IMR-90 (cell line): ENCODE data around the gene PMAIP1. TPM values are rescaled to one million over a fixed set of nuclear protein-coding genes. Genes with fewer than 3 reads are reported as not detected.

Experiments
- ATAC-seq: fragments of 200-7000 bp; cut with Tn5 transposase; 2 replicates; pipeline ENCODE4 v1.9.1; 2020; ENCODE audit warnings: low read depth, mild to moderate bottlenecking, moderate library complexity
- BruUV-seq: library from RNA; stranded (reverse); fragments of 400-500 nt; replicated peaks from 2 replicates; lab custom pipeline; 2021; lab: Mats Ljungman, UMichigan
- CTCF ChIA-PET: fragments of 300-600 bp; formaldehyde crosslinking; extraction: SDS; loops from one replicate; lab custom pipeline; 2021; ENCODE audit warnings: antibody characterized with exemption; lab: Yijun Ruan, JAX
- POLR2A ChIA-PET: fragments of 300-600 bp; sonication (Branson Sonifier 250); formaldehyde crosslinking; loops from one replicate; lab custom pipeline; 2022; ENCODE audit warnings: antibody characterized with exemption; ENCODE audit not compliant: unreplicated experiment; lab: Charles Lee
- DNase-seq: peaks from one replicate; pipeline ENCODE4 v3.0.0; 2013
- H2AFZ ChIP-seq: replicated peaks from 2 replicates; pipeline ENCODE3; 2013; ENCODE audit warnings: low read length, mild to moderate bottlenecking; ENCODE audit not compliant: poor library complexity
- H2AK5ac ChIP-seq: 2 replicates; pipeline ENCODE4 v1.6.1; 2013; ENCODE audit warnings: low read depth, low read length, inconsistent platforms
- H2AK9ac ChIP-seq: replicated peaks from 2 replicates; pipeline ENCODE3; 2013; ENCODE audit warnings: mild to moderate bottlenecking, low read depth, low read length, moderate library complexity; ENCODE audit not compliant: poor library complexity
- H2BK120ac ChIP-seq: 2 replicates; pipeline ENCODE4 v1.6.1; 2013; ENCODE audit warnings: low read depth, low read length, inconsistent platforms
- H2BK15ac ChIP-seq: 3 replicates; pipeline ENCODE4 v1.6.1; 2013; ENCODE audit warnings: low read depth, low read length, inconsistent platforms
- H2BK20ac ChIP-seq: 2 replicates; pipeline ENCODE4 v1.6.1; 2013; ENCODE audit warnings: low read depth, mild to moderate bottlenecking, inconsistent platforms, low read length, moderate library complexity
- H2BK5ac ChIP-seq: 2 replicates; pipeline ENCODE4 v1.6.1; 2013; ENCODE audit warnings: mild to moderate bottlenecking, low read depth, low read length, inconsistent platforms; ENCODE audit not compliant: poor library complexity, severe bottlenecking
- H3K14ac ChIP-seq: replicated peaks from 2 replicates; pipeline ENCODE4 v1.6.1; 2013; ENCODE audit warnings: low read depth, low read length, inconsistent platforms
- H3K18ac ChIP-seq: 2 replicates; pipeline ENCODE4 v1.6.1; 2013; ENCODE audit warnings: low read depth, low read length, control low read depth
- H3K23ac ChIP-seq: 2 replicates; pipeline ENCODE4 v1.6.1; 2013; ENCODE audit warnings: low read depth, low read length, inconsistent platforms
- H3K27ac ChIP-seq: 2 replicates; pipeline ENCODE4 v1.5.1; 2013; ENCODE audit warnings: mild to moderate bottlenecking, control low read depth, low read length; ENCODE audit not compliant: insufficient read depth
- H3K27me3 ChIP-seq: 2 replicates; pipeline ENCODE4 v1.6.1; 2013; ENCODE audit warnings: low read length; ENCODE audit not compliant: control insufficient read depth, insufficient read depth
- H3K36me3 ChIP-seq: 2 replicates; pipeline ENCODE4 v1.6.1; 2013; ENCODE audit warnings: low read length, mixed read lengths; ENCODE audit not compliant: control insufficient read depth, insufficient read depth
- H3K4ac ChIP-seq: 2 replicates; pipeline ENCODE4 v1.6.1; 2013; ENCODE audit warnings: low read depth, low read length, inconsistent platforms
- H3K4me1 ChIP-seq: 2 replicates; pipeline ENCODE4 v1.6.1; 2013; ENCODE audit warnings: low read length, mixed read lengths; ENCODE audit not compliant: control insufficient read depth, insufficient read depth
- H3K4me2 ChIP-seq: 2 replicates; pipeline ENCODE4 v1.6.1; 2013; ENCODE audit warnings: low read depth, mild to moderate bottlenecking, control low read depth, low read length, moderate library complexity
- H3K4me3 ChIP-seq: 2 replicates; pipeline ENCODE4 v1.5.1; 2013; ENCODE audit warnings: low read depth, mild to moderate bottlenecking, control low read depth, low read length, moderate library complexity; ENCODE audit not compliant: insufficient read depth
- H3K56ac ChIP-seq: 2 replicates; pipeline ENCODE4 v1.6.1; 2013; ENCODE audit warnings: low read length, inconsistent platforms; ENCODE audit not compliant: insufficient read depth; ENCODE audit errors: extremely low read depth
- H3K79me1 ChIP-seq, 2 experiments: 2 replicates each; pipeline ENCODE4 v1.6.1; 2013; ENCODE audit warnings: low read length in 2 of 2, inconsistent platforms in 1 of 2, low read depth in 1 of 2
- H3K9ac ChIP-seq: 2 replicates; pipeline ENCODE4 v1.6.1; 2013; ENCODE audit warnings: low read depth, low read length, control low read depth
- H3K9me1 ChIP-seq: 2 replicates; pipeline ENCODE4 v1.6.1; 2013; ENCODE audit warnings: low read length, inconsistent platforms; ENCODE audit not compliant: insufficient read depth
- H3K9me3 ChIP-seq: 2 replicates; pipeline ENCODE4 v1.6.1; 2013; ENCODE audit warnings: low read length; ENCODE audit not compliant: control insufficient read depth, insufficient read depth
- H4K20me1 ChIP-seq: 2 replicates; pipeline ENCODE4 v1.6.1; 2013; ENCODE audit warnings: low read length, inconsistent platforms; ENCODE audit not compliant: insufficient read depth
- H4K5ac ChIP-seq: 2 replicates; pipeline ENCODE4 v1.6.1; 2013; ENCODE audit warnings: mild to moderate bottlenecking, low read depth, low read length, control low read depth
- H4K8ac ChIP-seq, 2 experiments: 2 replicates each; pipeline ENCODE4 v1.6.1; 2013; ENCODE audit warnings: low read depth in 2 of 2, low read length in 2 of 2, control low read depth in 1 of 2, inconsistent platforms in 1 of 2
- H4K91ac ChIP-seq: 2 replicates; pipeline ENCODE4 v1.6.1; 2013; ENCODE audit warnings: low read depth, low read length, inconsistent platforms; ENCODE audit not compliant: insufficient read depth
- CHD1 ChIP-seq: IDR thresholded peaks from 2 replicates; pipeline ENCODE4 v1.6.1; 2012; ENCODE audit warnings: low read depth, low read length, improper control_type of control experiment
- MXI1 ChIP-seq: IDR thresholded peaks from 2 replicates; pipeline ENCODE4 v1.6.1; 2012; ENCODE audit warnings: low read depth, mild to moderate bottlenecking, low read length, moderate library complexity, borderline replicate concordance
- RAD21 ChIP-seq: IDR thresholded peaks from 2 replicates; pipeline ENCODE4 v1.6.1; 2012; ENCODE audit warnings: low read length, improper control_type of control experiment
- WGBS, 2 experiments: methylation state at CpG; one replicate each; pipeline versions ENCODE4 v1.1.5 to v1.1.7; 2013; ENCODE audit warnings: missing lambda C conversion rate in 2 of 2; ENCODE audit not compliant: insufficient read length in 1 of 2; ENCODE audit errors: extremely low coverage in 2 of 2; 5-methylcytosine and 5-hydroxymethylcytosine counted together
- dilution Hi-C: fragments of 300-500 bp; cut with HindIII; formaldehyde crosslinking; loops from one replicate; pipeline ENCODE4 v1.14.3; 2018; ENCODE audit warnings: low sequenced_read_pairs; ENCODE audit not compliant: unreplicated experiment
- in situ Hi-C: fragments of 300-500 bp; cut with MboI; formaldehyde crosslinking; loops from 3 replicates; pipeline ENCODE4 v1.14.3; 2019; ENCODE audit warnings: low sequenced_read_pairs, inconsistent platforms, mixed read lengths
- intact Hi-C: fragments of 100-400 bp; cut with micrococcal nuclease; formaldehyde crosslinking; loops from 2 replicates; pipeline ENCODE4 v1.10.0; 2022
- polyA plus RNA-seq, 3 experiments: library from polyadenylated mRNA; depleted of rRNA; stranded (reverse); fragments of >200 nt; gene quantifications; 2 replicates each; pipeline ENCODE4 v1.2.3, GENCODE V29; 2012; ENCODE audit warnings: low replicate concordance in 1 of 3
- total RNA-seq: library from RNA; depleted of rRNA; stranded (reverse); fragments of >200 nt; gene quantifications from 2 replicates; pipeline ENCODE4 v1.2.3, GENCODE V29; 2012

The PMAIP1 gene
- total and polyA plus RNA-seq, 2 of the 4 experiments (the other 2 are of a cell fraction), result 14.0 to 30.1 TPM

GRCh38 chr18:59861009-59861408, 38.8 kb upstream of the PMAIP1 start:
- no peak overlapping the region for H2BK15ac ChIP-seq
- H2AFZ ChIP-seq, result no peak overlapping the region
- H3K23ac ChIP-seq, result no peak overlapping the region
- H3K4ac ChIP-seq, result no peak overlapping the region
- TF ChIP-seq MXI1, result no peak
- no peak for TF ChIP-seq RAD21
- no peak for TF ChIP-seq CHD1
- DNase-seq (peak; percentile 63), ATAC-seq (peak; percentile 53)
- no peak overlapping the region for H4K5ac ChIP-seq
- no peak overlapping the region for H2AK9ac ChIP-seq
- H3K36me3 ChIP-seq, result no peaks in the 10 kb centered on the region
- no TSS peak for BruUV-seq
- H2AK5ac ChIP-seq, result no peak overlapping the region
- H4K8ac ChIP-seq, result no peak overlapping the region
- no peak overlapping the region for H2BK5ac ChIP-seq
- POLR2A ChIA-PET, result no interaction called here
- no peak overlapping the region for H3K18ac ChIP-seq
- H3K4me2 ChIP-seq, result no peak overlapping the region
- H3K4me3 ChIP-seq, result no peak overlapping the region
- no peak overlapping the region for H3K14ac ChIP-seq
- dilution Hi-C loops, result no loop called here
- 80% methylated on average over 2 of the region's 4 CpGs; no CpG with 5 or more reads in 1 of the 2 experiments for WGBS, 2 experiments
- H4K20me1 ChIP-seq, result no peaks in the 10 kb centered on the region
- no peak overlapping the region for H3K27ac ChIP-seq
- no peak overlapping the region for H3K56ac ChIP-seq
- no peaks in the 10 kb centered on the region for H3K9me3 ChIP-seq
- 0 out of 2 replicates have a peak, but pooled peaks cover 6% of the 10 kb centered on the region for H3K9me1 ChIP-seq
- no peaks in the 10 kb centered on the region for H3K4me1 ChIP-seq
- in situ Hi-C loops, result no loop called here
- H3K79me1 ChIP-seq, result no peaks in the 10 kb centered on the region
- H3K27me3 ChIP-seq, result peaks cover 3% of the 10 kb centered on the region; the same call in 1 of the 2 replicates
- H4K91ac ChIP-seq, result no peak overlapping the region
- no peak overlapping the region for H2BK120ac ChIP-seq
- no peak overlapping the region for H2BK20ac ChIP-seq
- H3K9ac ChIP-seq, result no peak overlapping the region
- intact Hi-C loops, result loop anchor here (5.0 kb wide), 1 partner anchor 41 kb away; no protein-coding TSS in a partner anchor
- CTCF ChIA-PET, result interaction anchor here (0.6 kb wide), 1 partner anchor 54 kb away, joined by 3 read pairs; no protein-coding TSS in a partner anchor
